ENCODE measurements around the gene THBS2.

The THBS2 gene

GRCh38 chr6:169247991-169248390 is 5.7 kb downstream of the THBS2 start:
- DNase-seq, result no peak

- no peak for DNase-seq
Measured at GRCh38 chr6:169247419-169247818, 6.2 kb downstream of the THBS2 start.

GRCh38 chr6:169246445-169246844 is 7.2 kb downstream of the THBS2 start:
- DNase-seq, result no peak

GRCh38 chr6:169244684-169245383 is 8.8 kb downstream of the THBS2 start:
- DNase-seq, result no peak

- DNase-seq, result no peak
Measured at GRCh38 chr6:169243661-169244060, 10.0 kb downstream of the THBS2 start.

- DNase-seq, result no peak
Measured at GRCh38 chr6:169243186-169243585, 10.5 kb downstream of the THBS2 start.

- no peak for DNase-seq
Measured at GRCh38 chr6:169241688-169242350, 11.8 kb downstream of the THBS2 start.

GRCh38 chr6:169240591-169241390 is 12.9 kb downstream of the THBS2 start:
- DNase-seq, result no peak

- no peak for DNase-seq
Measured at GRCh38 chr6:169240125-169240524, 13.5 kb downstream of the THBS2 start.

GRCh38 chr6:169239181-169239580 is 14.5 kb downstream of the THBS2 start:
- no peak for DNase-seq

GRCh38 chr6:169238766-169239165 is 14.9 kb downstream of the THBS2 start:
- no peak for DNase-seq

GRCh38 chr6:169237496-169238134 is 16.0 kb downstream of the THBS2 start:
- DNase-seq, result no peak

- DNase-seq, result no peak
Measured at GRCh38 chr6:169236988-169237387, 16.7 kb downstream of the THBS2 start.

- DNase-seq, result no peak
Measured at GRCh38 chr6:169236545-169236944, 17.1 kb downstream of the THBS2 start.

GRCh38 chr6:169235286-169235685 is 18.4 kb downstream of the THBS2 start:
- no peak for DNase-seq

- no peak for DNase-seq
Measured at GRCh38 chr6:169234634-169235033, 19.0 kb downstream of the THBS2 start.

GRCh38 chr6:169233832-169234231 is 19.8 kb downstream of the THBS2 start:
- DNase-seq, result no peak

- no peak for DNase-seq
Measured at GRCh38 chr6:169233181-169233580, 20.5 kb downstream of the THBS2 start.

GRCh38 chr6:169232507-169232931 is 21.1 kb downstream of the THBS2 start:
- no peak for DNase-seq

- DNase-seq, result no peak
Measured at GRCh38 chr6:169231790-169232506, 21.7 kb downstream of the THBS2 start.

GRCh38 chr6:169230946-169231789 is 22.5 kb downstream of the THBS2 start:
- no peak for DNase-seq

- DNase-seq, result no peak
Measured at GRCh38 chr6:169230322-169230665, 23.4 kb downstream of the THBS2 start.

Measured in NCI-H524 (cell line).